ENCODE data around the gene MST1R.

DNA sequence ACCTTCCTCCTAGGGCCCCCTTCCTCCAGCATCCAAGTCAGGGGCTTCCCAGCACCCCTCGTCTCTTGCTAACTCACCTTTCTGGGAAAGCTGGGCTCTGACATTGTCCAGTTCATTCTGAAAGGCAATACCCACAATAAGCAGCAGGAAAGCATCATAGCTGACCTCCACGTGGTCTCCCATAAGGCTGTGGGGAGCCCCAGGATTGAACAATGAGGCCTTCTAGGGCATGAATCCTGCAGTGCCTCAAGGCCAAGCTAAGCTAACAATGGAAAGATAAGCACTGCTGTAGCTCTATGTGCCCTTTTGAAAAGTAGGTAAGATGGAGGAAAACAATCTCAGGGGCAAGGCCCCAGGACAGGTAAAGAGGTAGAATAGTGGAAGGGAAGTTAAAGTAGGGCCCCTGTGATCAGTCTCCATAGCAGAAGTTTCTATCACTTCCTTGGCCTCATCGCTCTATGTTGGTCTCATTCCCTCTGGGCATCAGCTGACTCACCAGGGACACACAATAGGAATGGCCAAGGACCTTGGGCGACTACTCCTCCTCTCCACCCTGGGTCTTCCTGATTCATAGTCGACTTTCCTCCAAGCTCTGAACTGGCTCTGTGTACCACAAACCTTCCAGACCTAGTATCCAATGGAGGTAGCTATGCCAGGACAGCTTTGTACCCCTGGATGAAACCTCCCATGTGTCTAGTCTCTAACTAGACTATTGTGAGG is 59.0 kb downstream of the MST1R start:
- TF ChIP-seq, protein P1, sequence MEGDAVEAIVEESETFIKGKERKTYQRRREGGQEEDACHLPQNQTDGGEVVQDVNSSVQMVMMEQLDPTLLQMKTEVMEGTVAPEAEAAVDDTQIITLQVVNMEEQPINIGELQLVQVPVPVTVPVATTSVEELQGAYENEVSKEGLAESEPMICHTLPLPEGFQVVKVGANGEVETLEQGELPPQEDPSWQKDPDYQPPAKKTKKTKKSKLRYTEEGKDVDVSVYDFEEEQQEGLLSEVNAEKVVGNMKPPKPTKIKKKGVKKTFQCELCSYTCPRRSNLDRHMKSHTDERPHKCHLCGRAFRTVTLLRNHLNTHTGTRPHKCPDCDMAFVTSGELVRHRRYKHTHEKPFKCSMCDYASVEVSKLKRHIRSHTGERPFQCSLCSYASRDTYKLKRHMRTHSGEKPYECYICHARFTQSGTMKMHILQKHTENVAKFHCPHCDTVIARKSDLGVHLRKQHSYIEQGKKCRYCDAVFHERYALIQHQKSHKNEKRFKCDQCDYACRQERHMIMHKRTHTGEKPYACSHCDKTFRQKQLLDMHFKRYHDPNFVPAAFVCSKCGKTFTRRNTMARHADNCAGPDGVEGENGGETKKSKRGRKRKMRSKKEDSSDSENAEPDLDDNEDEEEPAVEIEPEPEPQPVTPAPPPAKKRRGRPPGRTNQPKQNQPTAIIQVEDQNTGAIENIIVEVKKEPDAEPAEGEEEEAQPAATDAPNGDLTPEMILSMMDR (IDR thresholded peaks at IDR 0.05; ENCODE audit: low read length) = no peak
- TF ChIP-seq EZH2 (IDR thresholded peaks at IDR 0.05; ENCODE audit: borderline replicate concordance, low read length) = no peak
